OCI-LY3 (cell line): Measurements from ENCODE around the gene COL4A6.

Experiments
- H2AFZ ChIP-seq: fragments of 200-600, 300-600 bp; shearing (Covaris generic); 2 replicates; pipeline ENCODE4 v1.6.0; 2014; ENCODE audit warnings: antibody characterized with exemption, low read depth, low read length
- H3K27ac ChIP-seq: fragments of 200-600, 300-600 bp; sonication (generic); 2 replicates; pipeline ENCODE4 v1.5.1; 2014; ENCODE audit warnings: mild to moderate bottlenecking, low read length, moderate library complexity, mixed read lengths
- H3K27me3 ChIP-seq: fragments of 200-600, 300-600 bp; sonication (generic); 2 replicates; pipeline ENCODE4 v1.6.1; 2014; ENCODE audit warnings: low read depth, low read length, mixed read lengths
- H3K36me3 ChIP-seq: fragments of 200-600, 300-600 bp; sonication (generic); replicated peaks from 2 replicates; pipeline ENCODE3; 2014; ENCODE audit warnings: low read depth, low read length, mixed read lengths
- H3K4me1 ChIP-seq: fragments of 300-600, 200-600 bp; sonication (generic); 2 replicates; pipeline ENCODE4 v1.6.1; 2014; ENCODE audit warnings: low read length, mixed read lengths
- H3K4me2 ChIP-seq: fragments of 200-600, 300-600 bp; sonication (generic); 2 replicates; pipeline ENCODE4 v1.6.1; 2014; ENCODE audit warnings: low read length, mixed read lengths
- H3K4me3 ChIP-seq: fragments of 300-600, 200-600 bp; sonication (generic); 2 replicates; pipeline ENCODE4 v1.5.1; 2014; ENCODE audit warnings: antibody characterized with exemption, mild to moderate bottlenecking, low read length, moderate library complexity
- H3K79me2 ChIP-seq: fragments of 300-600, 200-600 bp; shearing (Covaris generic); 2 replicates; pipeline ENCODE4 v1.6.1; 2014; ENCODE audit warnings: mild to moderate bottlenecking, low read length, mixed read lengths
- H3K9ac ChIP-seq: fragments of 300-600, 200-600 bp; shearing (Covaris generic); 2 replicates; pipeline ENCODE4 v1.6.0; 2014; ENCODE audit warnings: mild to moderate bottlenecking, low read length, moderate library complexity
- H3K9me3 ChIP-seq: fragments of 200-600, 300-600 bp; shearing (Covaris generic); 2 replicates; pipeline ENCODE4 v1.6.1; 2014; ENCODE audit warnings: low read length, mixed read lengths; ENCODE audit not compliant: insufficient read depth
- H4K20me1 ChIP-seq: fragments of 200-600, 300-600 bp; sonication (generic); 2 replicates; pipeline ENCODE4 v1.6.1; 2016; ENCODE audit warnings: low read length, mixed read lengths; ENCODE audit not compliant: insufficient read depth
- CTCF ChIP-seq: fragments of 200-600, 300-600 bp; sonication (generic); IDR thresholded peaks from 2 replicates; pipeline ENCODE4 v1.5.1; 2014; ENCODE audit warnings: antibody characterized with exemption, low read length, low read depth
- EZH2phosphoT487 ChIP-seq: fragments of 200-600 bp; shearing (Covaris generic); IDR thresholded peaks from 2 replicates; pipeline ENCODE4 v1.6.1; 2018; ENCODE audit warnings: antibody characterized with exemption, mixed run types, low read depth

The COL4A6 gene

DNA sequence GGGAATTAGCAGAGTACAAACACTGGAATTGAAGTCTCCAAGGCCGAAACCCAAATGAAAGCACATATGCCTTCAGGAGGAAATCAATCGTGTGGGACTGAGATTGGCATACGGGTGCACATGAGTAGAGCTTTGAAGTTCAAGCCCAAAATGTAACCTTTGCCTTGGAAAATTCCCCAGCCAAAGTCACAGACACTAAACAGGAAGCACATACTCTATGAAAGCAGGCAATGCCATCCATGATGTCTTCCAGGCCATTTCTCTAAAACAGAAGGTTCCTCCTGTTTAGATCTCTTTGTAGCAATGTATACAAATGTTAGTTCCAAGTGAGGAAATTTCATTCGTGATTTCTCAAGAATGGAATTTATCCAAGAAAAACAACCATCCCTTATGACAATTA is 162.5 kb downstream of the COL4A6 start:
- Histone ChIP-seq H3K79me2 (no peaks in the 10 kb centered on the region), H4K20me1 (no peaks in the 10 kb centered on the region), H3K36me3 (no peaks in the 10 kb centered on the region), H3K4me1 (peaks cover 7% of the 10 kb centered on the region), H2AFZ (no peak overlapping the region), H3K27ac (no peak overlapping the region), H3K4me2 (no peak overlapping the region), H3K4me3 (no peak overlapping the region), H3K27me3 (no peaks in the 10 kb centered on the region), H3K9me3 (no peaks in the 10 kb centered on the region), H3K9ac (no peak overlapping the region)
- TF ChIP-seq CTCF (no peak), EZH2phosphoT487 (no peak)

DNA sequence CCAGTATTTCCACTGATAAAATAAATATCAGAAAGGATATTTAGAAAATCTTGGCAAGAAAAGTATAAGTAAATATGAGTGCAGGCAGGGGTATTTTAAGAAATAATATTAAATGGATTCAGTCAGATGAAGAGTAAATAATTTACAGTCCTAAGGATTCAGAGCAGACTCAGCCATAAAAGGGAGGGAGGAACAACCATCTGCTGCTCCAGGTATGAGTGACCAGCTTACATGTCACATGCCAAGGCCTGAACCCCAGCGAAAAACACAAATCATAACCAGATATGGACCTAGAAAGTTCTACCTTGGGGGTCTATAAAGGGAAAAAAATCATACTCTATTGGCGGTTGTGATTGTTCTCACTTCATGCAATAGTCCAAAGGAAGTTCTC is 166.8 kb downstream of the COL4A6 start:
- Histone ChIP-seq H3K4me1 (peaks cover 7% of the 10 kb centered on the region), H4K20me1 (no peaks in the 10 kb centered on the region), H3K36me3 (no peaks in the 10 kb centered on the region), H3K79me2 (no peaks in the 10 kb centered on the region), H3K27me3 (no peaks in the 10 kb centered on the region), H2AFZ (no peak overlapping the region), H3K9me3 (no peaks in the 10 kb centered on the region), H3K27ac (no peak overlapping the region), H3K9ac (no peak overlapping the region), H3K4me2 (no peak overlapping the region), H3K4me3 (no peak overlapping the region)
- TF ChIP-seq EZH2phosphoT487 (no peak), CTCF (no peak)

- Histone ChIP-seq H3K4me3 (no peak overlapping the region), H3K9ac (no peak overlapping the region), H3K27me3 (no peaks in the 10 kb centered on the region), H3K4me2 (no peak overlapping the region), H3K4me1 (peaks cover 7% of the 10 kb centered on the region), H3K36me3 (no peaks in the 10 kb centered on the region), H2AFZ (no peak overlapping the region), H3K27ac (no peak overlapping the region), H3K79me2 (no peaks in the 10 kb centered on the region), H4K20me1 (no peaks in the 10 kb centered on the region), H3K9me3 (no peaks in the 10 kb centered on the region)
- TF ChIP-seq CTCF (no peak), EZH2phosphoT487 (no peak)
These were observed 167.4 kb downstream of the COL4A6 start for GRCh38 chrX:108270739-108271396.

DNA sequence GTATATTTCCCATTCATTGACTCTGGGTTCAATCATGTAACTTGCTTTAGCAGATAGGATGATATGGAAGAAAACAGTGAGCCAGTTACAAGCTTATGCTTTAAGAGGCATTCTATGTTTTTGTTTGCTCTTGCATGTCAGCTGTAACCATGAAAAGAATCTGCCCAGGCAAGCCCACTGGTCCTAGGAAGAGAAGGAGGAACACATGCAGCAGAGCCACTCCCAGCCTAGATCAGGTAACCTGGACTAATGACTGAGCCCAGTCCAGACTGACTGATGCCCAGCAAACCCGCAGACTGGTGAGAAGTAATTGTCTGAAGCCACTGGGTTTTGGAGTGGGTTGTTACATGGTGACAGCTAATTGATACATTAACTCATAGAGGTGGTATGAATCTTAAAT is 167.9 kb downstream of the COL4A6 start:
- Histone ChIP-seq H3K9ac (no peak overlapping the region), H3K27me3 (no peaks in the 10 kb centered on the region)

More for the DNA sequence above, 167.9 kb downstream of the COL4A6 start:
- Histone ChIP-seq H3K9me3 (no peaks in the 10 kb centered on the region), H3K36me3 (no peaks in the 10 kb centered on the region), H4K20me1 (no peaks in the 10 kb centered on the region), H3K4me1 (peaks cover 7% of the 10 kb centered on the region), H2AFZ (no peak overlapping the region), H3K27ac (no peak overlapping the region), H3K4me3 (no peak overlapping the region), H3K4me2 (no peak overlapping the region), H3K79me2 (no peaks in the 10 kb centered on the region)
- TF ChIP-seq CTCF (no peak), EZH2phosphoT487 (no peak)
